NOMO-1 (cell line): ENCODE results near the gene GNAS.

Experiments used
- DNase-seq, 2 experiments: peaks; one replicate each; lab custom pipeline; 2025; ENCODE audit not compliant: unreplicated experiment in 2 of 2; lab: John Stamatoyannopoulos, UW

GNAS gene

DNA sequence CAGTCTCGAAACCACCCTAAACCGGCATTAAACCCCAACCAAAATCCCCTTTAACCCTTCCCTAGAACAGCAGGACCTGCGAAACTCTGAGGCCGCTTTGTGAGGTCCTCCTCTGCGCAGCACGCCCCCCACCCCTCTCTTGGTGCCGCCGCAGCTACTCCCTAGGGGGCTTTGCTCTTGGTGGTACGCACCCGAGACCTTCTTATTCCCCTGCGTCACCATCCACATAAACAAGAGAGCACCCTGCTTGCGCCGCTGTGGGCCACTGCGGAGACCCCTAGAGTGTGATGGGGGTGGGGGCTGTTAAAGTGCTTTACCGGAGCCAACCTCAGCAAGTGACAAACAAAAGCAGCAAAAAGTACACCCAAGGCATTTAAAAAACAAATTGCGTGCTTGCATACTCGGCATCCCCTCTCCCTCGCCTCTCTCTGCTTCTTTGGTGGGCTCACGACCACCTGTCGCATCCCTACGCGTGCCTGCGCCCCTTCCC lies 502 bp upstream of the GNAS start:
- DNase-seq, result no peak

DNA sequence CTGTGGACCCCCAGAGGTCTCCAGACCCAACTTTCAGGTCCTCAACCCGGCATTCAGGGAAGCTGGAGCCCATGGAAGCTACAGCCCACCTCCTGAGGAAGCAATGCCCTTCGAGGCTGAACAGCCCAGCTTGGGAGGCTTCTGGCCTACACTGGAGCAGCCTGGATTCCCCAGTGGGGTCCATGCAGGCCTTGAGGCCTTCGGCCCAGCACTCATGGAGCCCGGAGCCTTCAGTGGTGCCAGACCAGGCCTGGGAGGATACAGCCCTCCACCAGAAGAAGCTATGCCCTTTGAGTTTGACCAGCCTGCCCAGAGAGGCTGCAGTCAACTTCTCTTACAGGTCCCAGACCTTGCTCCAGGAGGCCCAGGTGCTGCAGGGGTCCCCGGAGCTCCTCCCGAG lies 950 bp downstream of the GNAS start:
- DNase-seq, result no peak

DNA sequence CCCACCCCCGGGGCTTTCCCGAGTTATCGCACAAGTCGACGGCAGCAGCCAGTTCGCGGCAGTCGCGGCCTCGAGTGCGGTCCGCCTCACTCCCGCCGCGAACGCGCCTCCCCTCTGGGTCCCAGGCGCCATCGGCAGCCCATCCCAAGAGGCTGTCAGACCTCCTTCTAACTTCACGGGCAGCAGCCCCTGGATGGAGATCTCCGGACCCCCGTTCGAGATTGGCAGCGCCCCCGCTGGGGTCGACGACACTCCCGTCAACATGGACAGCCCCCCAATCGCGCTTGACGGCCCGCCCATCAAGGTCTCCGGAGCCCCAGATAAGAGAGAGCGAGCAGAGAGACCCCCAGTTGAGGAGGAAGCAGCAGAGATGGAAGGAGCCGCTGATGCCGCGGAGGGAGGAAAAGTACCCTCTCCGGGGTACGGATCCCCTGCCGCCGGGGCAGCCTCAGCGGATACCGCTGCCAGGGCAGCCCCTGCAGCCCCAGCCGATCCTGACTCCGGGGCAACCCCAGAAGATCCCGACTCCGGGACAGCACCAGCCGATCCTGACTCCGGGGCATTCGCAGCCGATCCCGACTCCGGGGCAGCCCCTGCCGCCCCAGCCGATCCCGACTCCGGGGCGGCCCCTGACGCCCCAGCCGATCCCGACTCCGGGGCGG lies 1.6 kb downstream of the GNAS start:
- no peak for DNase-seq

DNA sequence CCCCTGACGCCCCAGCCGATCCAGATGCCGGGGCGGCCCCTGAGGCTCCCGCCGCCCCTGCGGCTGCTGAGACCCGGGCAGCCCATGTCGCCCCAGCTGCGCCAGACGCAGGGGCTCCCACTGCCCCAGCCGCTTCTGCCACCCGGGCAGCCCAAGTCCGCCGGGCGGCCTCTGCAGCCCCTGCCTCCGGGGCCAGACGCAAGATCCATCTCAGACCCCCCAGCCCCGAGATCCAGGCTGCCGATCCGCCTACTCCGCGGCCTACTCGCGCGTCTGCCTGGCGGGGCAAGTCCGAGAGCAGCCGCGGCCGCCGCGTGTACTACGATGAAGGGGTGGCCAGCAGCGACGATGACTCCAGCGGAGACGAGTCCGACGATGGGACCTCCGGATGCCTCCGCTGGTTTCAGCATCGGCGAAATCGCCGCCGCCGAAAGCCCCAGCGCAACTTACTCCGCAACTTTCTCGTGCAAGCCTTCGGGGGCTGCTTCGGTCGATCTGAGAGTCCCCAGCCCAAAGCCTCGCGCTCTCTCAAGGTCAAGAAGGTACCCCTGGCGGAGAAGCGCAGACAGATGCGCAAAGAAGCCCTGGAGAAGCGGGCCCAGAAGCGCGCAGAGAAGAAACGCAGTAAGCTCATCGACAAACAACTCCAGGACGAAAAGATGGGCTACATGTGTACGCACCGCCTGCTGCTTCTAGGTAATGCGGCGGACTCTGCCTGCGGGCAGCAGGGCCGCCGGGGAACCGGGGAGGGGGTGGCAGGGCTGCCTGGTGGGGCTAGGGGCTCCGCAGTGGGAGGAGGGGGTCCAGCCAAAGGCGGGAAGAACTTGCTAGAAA lies 2.3 kb downstream of the GNAS start:
- DNase-seq, result no peak

DNA sequence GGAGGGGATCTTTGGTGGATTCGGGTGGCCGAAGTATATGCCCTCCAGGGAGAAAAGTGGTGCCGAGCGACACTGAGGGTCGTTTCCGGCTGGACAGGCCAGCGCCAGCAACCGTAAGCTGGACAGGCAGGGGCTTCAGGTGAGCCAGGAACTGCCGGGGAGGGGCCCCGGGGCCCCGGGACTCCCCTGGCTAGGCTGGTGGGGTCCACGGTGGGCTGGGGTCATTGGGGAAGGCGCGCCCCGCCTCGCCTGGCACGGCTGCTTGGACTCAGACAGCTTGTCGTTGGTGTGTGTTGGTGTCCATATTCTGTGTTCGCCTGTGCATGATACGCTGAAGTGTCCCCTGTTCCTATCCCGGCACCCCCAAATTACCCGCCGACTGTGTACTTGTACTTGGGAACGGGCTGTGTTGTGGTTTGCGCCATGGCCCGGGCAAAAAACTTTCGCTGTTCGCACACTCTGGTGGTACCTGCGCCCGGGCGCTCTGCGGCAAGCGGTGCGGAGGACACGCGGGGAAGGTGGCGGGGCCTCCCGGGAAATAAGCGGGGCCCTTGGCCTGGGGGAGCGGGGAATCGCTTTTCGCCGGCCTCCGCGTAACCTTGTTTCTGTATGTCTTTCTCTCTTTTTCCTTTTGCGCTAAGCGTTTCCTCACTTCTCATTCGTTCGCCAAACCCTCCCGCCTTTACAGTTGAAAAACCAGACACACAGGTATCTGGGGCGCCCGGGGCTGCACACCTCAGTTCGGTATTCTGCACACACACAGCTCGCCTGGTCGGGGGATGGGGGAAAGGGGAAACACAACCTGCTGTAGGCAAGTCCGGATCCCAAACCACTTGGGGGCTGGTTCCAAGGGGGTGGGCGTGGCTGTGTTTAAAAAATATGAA lies 3.2 kb downstream of the GNAS start:
- DNase-seq, result no peak

DNA sequence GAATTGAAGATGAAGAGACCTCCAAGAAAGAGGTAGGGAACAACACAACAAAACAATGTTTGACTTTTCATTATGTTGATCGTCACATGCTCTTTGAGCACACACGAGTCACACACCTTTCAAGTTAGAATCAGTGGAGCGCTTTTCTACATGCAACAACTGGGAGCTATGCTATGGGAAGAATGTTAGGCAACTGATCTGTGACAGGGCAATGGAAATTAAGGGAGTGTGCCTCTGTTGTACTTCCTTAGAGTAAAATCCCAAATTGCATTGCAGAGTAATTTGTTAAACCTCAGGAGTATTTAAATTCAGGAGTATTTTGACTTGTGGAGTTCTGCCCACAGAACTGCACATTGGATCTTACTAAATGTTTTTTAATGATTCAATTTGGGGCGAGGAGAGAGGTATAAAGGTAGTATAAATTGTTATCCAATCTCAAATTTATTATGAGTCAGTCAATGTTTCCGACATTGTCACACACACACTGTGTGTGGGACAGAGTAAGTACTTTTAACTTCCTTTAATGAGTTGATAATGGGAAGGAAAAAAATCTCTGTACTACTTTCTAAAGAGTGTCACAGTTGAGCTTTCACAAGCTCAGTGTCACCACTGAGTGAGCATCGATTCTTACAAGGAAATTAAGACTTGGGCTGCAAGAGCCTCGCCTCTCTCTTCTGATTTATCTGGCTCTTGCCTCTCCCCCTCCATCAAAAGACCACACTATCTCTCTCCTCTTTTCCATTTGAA lies 10.7 kb downstream of the GNAS start:
- no peak for DNase-seq

DNA sequence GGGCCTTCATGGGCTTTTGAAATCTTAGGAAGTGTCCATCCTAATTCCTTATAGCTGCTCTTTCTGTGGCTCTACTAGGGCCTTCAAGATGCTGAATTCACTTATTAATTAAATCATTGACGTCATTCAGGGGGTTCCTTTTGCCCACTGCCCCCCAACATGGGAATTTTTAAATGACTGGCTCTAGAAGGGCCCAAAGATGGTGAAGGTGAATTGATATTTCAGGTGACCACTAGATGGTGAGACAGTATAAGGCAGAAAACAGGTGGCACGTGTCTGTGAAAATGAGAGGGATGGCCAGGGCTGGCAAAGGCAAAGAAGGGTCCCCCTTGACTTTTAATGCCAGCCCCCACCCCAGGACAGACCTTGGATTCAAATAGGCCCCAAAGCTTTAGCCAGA lies 11.8 kb downstream of the GNAS start:
- DNase-seq, result no peak

DNA sequence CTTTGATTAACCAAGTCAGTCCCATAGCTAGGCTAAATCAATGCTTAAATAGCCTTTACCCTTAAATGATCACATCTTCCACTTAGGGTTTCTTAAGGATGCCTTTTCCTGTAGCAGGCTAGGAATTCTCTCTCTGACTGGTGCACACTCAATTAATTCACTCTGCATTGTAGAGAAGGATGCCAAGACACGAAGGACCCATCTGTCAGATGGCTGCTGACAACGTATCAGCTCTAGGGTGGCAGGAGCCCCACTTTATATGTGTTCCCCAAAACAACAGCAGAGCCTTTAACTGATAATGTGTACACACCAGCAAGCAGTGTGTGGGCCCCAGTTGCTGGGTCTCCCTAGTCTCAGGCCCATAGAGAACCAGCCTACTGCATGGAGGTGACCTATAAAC lies 13.3 kb downstream of the GNAS start:
- DNase-seq, result no peak

DNA sequence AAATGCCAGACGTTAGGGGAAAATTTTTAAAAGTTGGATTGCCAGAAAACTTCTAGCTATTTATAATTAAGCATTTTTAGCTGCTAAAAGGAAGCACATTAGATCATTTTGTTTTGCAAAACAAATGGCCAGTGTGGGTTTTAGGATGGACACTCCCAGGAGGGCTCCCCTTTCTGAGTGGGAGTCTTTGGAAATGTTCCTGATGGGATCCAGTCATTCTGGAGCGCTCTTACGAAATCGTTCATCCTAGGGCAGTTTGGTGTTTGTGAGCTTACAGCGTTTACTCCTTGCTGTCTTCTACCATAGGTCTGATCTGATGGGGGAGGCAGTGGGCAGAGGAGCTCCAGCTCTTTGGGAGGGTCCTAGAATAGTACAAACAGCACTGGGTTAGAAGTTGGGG lies 14.7 kb downstream of the GNAS start:
- DNase-seq, result no peak

DNA sequence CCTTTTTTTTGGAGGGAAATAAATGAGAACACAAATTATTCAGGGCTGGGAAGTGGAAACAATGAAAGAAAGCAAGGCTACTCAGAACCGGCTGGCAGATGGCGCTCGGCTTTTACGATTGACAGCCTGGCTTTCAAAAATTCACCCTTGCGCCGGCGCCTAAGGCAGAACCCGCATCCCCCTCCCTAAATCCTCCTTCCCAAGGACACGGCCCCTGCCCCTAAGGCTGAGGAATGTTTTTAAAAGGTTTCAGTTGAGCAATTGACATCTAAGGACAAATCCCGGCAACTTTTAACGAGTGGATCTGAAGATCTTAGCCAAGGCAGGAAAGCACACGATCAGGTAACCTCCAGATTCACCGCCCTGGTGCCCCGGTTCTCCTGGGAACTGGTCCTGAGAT lies 16.3 kb downstream of the GNAS start:
- peak in 1 of 2 experiments; percentile 8 for DNase-seq

DNA sequence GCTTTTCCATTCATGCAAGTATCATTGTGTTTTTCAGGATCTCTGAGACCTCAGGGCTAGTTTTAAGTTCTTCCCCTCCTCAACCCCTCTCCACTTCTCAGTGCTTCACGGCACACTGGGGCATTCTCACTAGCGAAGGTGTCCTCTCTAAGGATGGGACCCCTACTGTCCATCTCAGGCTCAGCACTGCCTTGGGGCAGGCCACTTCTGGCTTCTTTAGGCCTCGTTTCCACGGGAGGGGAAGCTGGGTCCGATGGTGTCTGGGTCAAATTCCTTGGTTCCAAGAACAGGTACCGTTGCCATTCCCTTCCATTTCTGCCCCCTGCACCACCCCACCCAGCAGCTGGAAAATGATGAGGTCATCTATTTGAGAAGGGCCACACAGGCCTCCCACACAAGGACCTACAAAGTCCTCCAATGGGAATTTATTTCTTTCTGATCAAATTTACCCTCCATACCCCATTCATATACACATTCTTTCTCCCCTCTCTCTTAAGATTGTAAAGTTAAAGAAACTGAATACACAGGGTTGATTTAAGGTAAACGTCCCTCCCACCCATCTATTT lies 17.2 kb downstream of the GNAS start:
- DNase-seq, result no peak

DNA sequence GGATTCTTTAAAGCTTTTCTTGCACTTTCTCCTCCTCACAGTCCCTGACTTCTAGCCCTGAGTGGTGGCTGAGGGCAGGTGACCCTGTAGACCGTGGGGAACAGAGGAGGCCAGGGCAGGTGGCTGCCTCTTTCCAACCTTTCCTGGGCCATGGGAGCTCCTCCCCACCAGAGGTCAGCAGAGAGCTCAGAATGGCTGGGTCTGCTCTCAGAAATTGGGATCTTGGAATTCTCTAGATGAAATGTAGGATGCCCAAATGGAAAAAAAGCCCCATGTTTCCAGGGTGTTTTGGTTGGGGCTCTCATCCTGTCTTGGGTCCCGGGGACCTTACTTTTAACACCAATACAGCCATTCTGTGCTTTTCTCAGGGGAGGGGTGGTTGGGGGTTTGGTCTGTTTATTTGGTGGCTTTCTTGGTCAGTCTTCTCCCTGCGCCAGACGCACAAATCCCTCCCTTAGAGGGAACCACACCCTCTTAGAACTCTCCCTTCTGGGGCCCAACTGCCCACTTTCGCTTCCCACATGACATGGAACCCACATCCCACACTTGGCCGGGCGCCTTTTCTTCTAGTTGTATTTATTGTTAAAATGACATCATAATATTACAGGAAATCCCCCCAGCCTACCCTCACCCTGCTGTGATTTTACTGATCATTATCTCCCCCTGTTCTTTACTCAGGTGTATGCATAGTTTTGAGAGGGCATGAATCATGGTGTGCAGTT lies 17.9 kb downstream of the GNAS start:
- peak; percentile 25 to 27 for DNase-seq

DNA sequence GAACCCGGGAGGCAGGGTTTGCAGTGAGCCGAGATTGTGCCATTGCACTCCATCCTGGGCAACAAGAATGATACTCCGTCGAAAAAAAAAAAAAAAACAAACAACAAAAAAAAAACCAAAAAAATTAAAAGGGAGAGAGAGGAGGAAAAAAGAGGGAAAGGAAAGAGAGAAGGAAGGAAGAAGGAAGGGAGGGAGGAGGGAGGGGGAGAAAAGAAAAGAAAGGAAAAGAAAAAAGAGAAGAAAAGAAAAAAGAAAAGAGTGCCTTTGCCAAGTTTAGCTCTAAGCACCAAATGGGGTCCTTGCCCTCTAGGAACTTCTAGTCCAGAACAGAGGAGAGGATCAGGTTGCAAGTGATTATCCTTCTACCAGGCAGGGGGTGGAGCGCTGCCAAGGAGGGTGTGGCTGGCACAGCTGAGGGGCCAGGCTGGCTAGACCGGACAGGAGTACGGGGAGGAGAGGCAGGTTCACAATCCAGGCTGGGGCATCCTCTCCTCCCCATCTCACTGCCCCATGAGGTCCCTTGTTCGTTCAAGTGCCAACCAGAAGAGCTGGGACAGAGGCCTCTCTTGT lies 19.1 kb downstream of the GNAS start:
- no peak for DNase-seq

DNA sequence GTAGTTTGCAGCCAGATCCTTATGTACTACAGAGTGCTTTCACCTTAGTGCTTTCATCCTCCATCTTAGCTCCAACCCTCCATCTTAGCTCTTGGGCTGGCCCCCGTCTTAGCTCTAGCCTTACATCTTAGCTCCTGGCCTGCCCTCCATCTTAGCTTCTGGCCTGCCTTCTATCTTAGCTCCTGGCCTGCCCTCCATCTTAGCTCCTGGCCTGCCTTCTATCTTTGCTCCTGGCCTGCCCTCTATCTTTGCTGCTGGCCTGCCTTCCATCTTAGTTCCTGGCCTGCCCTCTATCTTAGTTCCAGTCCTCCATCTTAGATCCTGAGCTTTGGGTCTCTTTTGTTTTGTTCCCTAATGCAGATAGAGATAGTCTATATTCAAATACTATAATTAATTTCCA lies 22.0 kb downstream of the GNAS start:
- DNase-seq, result no peak

DNA sequence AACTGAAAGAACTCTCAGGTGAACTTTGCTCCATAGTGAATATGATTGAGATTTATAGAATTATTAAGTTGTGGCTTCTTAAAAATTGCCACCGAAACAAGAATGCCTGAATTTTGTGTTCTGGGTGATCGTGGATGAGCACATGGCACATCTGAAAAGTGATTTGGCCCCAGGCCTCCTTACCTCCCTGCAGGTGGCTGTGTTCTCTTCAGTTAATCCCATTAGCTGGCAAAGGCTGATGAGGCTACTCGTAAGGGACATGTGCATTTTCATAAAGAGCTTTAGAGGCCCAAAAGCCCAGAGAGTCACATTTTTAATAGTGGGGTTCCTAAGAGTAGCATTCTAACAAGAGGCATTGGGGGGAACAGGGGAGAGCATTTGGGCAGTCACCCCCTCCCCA lies 22.6 kb downstream of the GNAS start:
- no peak for DNase-seq

DNA sequence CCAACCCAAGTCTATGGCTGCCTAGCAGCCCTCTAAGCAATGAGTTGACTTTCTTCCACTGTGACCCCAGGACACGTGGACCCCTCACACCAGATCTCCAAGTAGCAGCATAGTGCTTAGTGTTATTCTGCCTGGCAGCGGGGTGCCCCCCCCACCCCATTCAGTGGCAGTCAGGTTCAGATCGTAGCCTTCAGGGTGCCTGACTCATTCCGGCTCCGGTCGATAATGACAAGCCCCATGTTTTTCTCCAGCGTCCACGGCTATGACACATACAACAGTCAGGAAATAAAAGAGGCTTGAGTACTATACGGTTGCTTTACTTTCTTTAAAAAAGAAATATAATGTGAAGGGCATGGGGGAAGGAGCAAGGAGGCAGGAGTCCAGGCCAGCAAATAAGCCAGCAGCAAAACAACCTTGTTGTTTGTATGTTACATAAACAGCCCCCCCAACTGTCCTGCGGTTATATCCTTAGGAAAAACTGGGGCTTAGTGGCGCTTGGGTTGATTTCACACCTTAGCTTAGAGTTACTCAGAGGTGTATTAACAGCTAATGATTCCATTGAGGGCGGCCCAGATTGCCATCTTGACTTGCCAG lies 23.1 kb downstream of the GNAS start:
- no peak for DNase-seq

DNA sequence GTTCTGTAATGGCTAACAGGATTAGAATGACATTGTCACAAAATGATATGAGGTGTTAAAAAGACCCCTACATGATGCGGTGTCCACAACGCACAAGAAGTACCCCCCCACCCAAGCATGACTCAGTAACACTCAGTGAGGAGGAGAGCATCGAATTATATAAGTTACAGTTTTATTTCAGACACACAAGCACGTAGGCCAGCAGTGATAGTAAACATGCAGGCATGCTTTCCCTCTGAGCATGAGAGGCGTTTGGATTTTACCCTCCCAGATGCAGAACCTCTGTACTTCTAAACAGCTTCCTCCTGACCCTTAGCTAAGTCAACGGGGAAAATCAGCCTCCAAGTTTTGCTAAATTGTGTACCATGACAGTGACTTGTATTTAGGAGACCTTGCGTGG lies 23.9 kb downstream of the GNAS start:
- no peak for DNase-seq

DNA sequence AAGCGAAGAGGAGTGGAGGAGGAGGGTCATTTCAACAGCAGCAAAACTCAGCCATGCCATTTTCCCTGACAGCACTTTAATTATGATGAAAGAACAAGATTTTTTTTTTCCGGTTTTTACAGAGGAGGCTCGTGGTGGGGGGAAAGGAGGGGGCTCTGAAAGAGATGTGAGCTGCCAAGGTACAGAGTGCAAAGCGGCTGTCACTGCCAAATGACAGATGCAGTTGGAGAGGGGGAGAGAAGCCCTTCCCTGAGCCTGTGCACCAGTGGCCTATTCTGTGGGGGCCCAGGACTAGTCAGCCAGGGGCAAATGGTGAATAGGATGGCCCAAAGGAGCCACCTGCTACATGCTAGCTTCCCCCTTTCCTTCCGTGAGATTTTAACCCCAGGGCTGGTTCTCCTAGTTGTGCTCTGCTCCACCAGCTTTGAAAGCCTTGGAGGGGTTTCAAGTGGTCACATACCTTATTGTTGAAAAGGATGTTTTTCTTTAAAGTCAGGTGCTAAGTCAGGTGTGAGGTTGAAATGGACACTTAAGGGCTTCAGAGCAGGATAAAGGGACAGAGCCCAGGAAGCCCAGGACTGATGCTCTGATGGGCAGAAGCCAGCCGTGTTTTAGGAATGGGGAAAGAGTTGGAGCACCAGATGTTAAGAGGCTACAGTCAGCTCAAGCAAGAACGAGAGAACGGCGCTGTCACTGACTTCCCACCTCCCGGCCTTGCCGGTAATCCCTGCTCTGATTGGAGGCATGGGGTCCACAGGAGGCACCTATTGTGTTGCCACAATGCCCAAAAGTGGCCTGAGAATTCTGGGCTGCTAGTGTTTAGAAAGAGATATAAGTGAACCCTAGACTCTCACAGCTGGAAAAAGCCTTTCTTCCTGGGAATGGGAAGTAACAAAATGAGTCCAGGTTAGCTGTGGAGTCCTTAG lies 24.8 kb downstream of the GNAS start:
- no peak for DNase-seq
